Endometrium (tissue), 2 donors: ENCODE results near the gene PHLDA3.
"Not testable (repeated sequence)": the region's sequence is repeated elsewhere in the genome, so short reads cannot be mapped to it uniquely, and the experiment has no call there.

Source experiments
- FAIRE-seq: peaks from 2 replicates; lab custom pipeline; 2012; peaks lifted over from hg19 to GRCh38; lab: Jason Lieb, UNC
- donor health status: control.
- donor health status: control.

Gene PHLDA3

GRCh38 chr1:201503397-201504176, 34.6 kb upstream of the PHLDA3 start:
- no peak for FAIRE-seq

DNA sequence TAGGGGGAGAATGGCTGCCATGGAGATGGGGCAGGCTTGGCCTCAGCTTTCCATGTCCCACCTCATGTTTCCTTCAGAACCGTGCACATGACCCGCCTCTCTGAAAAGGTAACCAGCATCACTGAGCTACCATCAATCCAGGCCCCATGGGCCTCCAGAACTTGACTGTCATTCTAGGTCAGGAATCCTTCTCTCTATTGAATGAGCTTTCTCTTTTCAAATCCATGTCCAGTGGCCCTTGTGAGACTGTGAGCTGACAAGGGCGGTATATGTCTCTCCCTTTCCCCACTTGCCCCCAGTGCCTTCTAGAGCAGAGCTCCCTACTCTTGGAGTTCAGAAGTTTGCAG, 33.5 kb upstream of the PHLDA3 start:
- no peak for FAIRE-seq

DNA sequence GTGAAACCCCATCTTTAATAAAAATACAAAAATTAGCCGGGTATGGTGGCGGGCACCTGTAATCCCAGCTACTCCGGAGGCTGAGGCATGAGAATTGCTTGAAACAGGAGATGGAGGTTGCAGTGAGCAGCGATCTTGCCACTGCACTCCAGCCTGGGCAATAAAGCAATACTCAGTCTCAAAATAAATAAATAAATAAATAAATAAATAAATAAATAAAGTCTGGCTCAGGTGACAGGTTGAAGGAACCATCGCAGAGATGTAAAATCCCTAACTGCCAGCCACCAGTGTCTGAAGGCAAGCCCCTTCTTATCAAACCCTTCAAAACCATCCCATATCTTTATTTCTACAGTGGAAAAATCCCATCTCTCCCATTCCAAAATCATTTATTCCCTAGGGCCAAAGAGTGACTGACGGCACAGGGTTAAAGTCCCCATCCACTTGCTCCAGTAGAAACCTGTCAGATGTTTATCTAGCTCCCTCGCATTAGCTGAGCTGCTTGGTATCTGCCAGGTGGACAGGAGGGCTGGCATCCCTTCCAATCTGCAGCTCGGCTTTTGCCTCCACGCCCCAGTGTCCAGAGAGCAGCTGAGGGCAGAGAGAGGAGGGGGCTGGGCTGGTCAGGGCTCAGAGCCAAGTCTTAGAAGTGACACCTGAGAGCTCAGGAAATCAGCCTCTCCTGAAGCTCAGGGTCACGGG, 33.0 kb upstream of the PHLDA3 start:
- no peak for FAIRE-seq

DNA sequence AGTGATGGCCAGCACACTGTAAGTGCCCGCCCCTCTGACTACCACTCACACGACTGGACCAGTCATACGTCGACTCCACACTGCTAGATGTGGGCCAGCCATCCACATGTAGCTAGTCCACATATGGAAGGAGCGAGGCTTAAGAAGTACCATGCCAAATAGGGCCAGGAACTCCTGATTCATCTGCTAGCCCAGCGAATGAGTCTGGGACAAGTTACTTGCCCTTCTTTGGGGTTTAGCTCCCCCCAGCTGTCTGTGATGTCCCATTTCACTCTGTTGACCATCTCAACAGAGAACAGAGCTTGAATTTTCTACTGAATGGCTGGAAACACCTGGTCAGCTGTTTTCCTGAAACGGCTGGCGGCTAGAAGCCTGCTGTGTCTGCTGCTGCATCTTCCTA, 32.2 kb upstream of the PHLDA3 start:
- no peak for FAIRE-seq

- FAIRE-seq, result no peak
These were observed 31.7 kb upstream of the PHLDA3 start for GRCh38 chr1:201500670-201501120.

DNA sequence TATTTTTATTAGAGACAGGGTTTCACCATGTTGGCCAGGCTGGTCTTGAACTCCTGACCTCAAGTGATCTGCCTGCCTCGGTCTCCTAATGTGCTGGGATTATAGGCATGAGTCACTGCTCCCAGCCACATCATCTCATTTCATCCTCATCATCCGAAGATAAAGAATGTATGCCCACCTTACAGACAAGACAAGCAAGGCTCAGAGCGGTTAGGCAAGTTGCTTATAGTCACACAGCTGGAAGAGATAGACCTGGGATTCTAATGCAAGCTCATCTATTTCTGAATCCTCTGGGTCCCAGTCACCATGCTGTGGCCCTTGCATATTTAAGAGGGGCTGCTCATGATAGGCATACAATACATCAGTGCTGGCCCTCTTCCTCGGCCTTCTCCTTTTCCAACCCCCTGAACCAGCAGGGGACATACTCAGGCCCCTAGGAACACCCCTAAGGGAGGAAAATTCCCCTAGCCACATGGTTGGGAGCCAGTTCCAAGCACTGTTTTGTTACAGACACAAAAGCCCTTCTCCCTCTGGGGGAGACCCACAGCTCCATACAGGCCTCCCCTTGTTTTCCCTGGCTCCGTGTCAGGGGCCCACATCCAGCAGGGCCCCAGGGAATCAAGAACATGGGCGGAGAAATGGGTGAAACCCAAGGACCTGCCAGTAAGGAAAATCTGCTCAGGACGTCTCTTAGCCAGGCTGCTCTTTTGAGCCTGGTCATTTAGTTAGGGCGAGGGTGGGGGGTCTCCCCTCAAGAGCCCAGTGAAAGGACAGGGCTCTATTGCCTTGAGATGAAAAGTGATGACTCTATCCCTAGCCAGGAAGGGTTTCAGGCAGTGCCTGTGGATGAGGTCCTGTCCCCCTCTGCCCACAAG, 31.0 kb upstream of the PHLDA3 start:
- FAIRE-seq, result no peak

GRCh38 chr1:201499191-201499590, 30.2 kb upstream of the PHLDA3 start:
- no peak for FAIRE-seq

DNA sequence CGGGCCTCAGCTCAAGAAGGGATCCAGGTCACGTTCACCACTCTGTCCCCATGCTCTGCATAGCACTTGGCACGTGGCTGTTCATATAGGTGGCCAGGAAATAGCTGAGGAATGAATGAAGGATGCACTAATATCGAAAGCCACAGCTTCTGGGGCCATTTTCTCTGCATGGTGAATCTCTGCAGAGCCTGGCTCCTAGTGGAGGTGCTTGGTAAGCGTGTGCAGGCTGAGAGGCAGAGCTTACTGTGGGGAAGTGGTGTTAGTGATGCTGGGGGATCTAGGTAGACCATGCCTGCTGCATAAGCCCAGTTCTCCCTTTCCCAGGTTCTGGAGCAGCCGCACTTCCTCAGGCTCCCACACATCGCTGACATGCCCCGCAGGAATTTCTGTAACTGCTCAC, 29.6 kb upstream of the PHLDA3 start:
- FAIRE-seq, result no peak

- FAIRE-seq, result no peak
These were observed 29.0 kb upstream of the PHLDA3 start for GRCh38 chr1:201497935-201498509.

DNA sequence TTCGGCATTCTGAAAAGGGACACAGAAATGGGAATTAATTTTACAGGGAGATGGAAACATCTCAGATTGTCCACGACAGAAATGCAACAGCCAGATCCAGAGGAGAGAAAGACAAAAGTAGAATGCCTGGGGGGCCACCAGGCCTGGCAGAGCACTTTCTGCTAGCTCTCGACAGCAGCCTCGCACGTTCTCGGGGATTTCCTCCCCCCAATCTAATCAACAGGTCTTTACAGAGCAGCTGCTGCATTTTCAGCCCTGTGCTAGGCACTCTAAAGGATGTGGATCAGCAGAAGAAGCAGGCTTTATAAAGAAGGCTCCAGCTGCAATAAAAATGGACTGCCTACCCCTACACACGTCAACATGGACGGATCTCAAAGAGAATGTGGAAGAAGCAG, 27.3 kb upstream of the PHLDA3 start:
- no peak for FAIRE-seq

DNA sequence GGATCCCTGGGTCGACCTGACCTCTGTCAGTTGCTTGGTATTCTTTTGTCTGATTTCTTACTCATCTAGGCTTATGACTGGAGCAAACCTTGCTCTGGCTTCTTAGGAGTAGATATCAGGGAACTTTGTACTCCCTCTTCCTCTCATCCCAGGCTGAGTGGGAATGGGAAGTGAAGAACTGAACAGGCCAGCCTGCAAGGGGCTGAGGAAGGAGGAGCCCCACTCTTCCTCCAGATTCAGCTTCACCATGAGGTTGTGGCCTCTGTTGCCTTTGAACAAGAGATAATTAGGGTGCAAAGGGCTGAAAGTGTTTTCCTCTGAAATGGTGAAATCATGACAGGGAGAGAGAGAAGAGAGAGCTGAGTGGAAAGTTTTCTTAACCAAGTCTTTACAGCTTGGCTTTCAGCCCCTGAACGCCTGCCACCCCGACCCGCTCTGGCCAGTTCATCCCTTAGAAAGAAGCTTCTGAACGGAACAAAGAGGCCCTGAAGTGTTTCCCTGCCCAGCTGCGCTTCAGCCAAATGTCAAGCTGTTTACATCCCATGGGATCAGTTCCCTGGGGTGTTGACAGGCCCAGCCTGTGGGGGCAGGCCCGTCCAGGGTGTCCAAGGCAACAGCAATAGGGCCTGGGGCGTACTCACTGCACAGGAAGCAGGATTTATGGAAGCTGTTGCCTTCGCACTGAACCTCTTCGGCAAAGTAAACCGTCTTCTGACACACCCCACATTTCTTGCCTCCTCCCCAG, 26.7 kb upstream of the PHLDA3 start:
- FAIRE-seq, result no peak

DNA sequence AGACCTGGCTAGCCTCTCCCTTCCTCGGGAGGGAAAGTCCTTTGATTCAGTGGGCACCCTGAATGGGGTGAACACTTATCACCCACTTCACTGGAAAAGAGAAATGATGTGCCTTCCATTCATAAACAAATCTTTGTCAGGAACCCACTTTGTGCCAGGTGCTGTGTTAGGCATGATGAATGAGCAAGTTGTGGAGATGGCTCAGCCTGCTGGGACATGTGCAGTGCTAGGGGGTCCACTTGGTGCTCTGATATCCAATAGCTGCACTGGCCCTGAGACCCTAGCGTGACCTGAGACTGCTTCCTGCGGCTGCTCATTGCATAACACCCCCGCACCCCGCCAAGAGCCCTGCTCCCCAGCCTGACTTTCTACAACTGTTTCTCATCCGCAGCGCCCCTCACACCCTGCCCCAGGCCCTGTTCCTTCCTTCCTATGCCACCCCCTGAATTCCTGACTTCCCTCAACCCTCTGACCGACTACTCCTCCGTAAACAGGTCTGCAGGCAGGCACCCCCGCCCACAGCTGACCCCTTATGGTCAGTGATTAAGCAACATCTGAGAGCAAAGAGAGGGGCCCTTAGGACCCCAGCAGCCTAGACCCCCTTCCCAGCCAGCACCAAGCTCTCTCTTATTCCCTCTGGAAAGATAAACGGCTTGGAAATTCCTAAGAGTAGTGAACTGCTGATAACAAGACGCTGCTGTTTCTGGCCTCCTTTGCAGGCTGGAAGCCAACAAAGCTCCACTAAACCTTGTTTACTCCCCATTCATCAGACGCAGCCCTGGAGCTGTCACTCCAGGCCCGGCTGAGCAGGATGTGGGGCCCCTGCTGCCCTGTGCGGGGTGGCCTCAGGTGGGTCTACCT, 25.0 kb upstream of the PHLDA3 start:
- FAIRE-seq, result no peak

DNA sequence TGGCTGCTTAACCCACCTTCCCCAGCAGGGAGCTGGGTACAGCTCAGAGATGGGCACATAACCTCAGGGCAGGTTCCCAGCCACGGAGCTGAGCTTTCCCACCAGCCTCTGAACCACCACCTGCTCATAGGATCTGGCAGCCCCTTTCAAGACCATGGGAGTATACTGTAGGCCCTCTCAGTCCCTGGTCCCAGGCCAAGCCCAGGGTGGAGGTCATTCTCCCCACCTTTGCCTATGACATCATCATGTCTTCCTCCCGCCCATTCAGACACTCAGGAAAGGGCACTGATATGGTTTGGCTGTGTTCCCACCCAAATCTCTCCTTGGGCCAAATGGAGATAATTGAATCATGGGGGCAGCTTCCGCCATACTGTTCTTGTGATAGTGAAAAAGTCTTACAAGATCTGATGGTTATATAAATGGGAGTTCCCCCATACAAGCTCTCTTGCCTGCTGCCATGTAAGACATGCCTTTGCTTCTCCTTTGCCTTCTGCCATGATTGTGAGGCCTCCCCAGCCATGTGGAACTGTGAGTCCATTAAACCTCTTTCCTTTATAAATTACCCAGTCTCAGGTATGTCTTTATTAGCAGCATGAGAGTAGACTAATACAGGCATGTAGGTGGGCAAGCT, 24.2 kb upstream of the PHLDA3 start:
- FAIRE-seq, result not testable (repeated sequence)

DNA sequence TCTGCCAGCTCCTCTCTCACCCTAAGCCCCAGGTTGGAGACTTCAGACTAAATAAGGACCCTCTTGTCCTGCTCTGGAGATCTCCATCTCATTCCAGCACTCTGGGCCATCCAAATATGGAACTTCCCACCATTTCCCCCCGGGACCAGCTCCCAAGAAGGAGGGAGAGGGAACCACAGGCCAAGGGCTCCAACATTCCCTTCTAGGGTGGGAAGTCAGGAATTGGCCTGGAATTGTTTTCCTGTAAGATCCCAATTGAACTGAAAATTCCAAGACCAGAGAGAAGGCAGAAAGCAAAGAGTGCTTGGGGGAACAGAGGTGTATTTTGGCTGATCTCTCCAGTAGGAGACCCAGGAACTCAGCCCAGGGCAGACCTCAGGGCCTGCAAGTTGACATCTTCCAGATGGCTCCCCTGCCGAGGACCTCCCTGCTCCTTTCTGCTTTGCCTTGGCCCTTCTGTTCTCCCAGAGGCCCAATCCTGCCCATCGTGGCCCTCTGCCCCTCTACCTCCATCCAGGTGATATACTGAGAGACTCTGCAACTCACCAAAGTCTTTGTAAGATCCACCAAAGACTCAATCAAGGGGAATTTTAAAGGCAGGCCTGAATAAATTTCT, 23.0 kb upstream of the PHLDA3 start:
- FAIRE-seq, result no peak

DNA sequence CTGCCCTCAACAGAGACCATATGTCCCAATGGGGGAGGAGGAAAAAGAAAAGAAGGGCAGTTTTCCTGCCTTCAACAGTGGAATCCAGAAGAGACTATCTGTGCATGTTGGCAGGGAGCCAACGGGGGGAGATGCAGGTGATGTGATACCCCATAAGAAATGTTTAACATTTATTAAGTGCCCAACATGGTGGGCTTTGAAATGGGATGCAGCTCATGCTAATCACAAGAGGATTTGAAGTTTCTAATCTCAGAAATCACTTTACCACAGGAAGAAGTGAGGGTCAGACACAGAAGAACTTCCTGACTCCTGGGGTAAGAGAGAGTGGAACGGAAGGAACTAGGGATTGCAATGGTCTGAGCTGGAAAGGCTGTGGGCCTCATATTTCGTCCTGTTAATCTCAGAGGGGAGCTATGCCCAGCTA, 21.7 kb upstream of the PHLDA3 start:
- FAIRE-seq, result no peak

DNA sequence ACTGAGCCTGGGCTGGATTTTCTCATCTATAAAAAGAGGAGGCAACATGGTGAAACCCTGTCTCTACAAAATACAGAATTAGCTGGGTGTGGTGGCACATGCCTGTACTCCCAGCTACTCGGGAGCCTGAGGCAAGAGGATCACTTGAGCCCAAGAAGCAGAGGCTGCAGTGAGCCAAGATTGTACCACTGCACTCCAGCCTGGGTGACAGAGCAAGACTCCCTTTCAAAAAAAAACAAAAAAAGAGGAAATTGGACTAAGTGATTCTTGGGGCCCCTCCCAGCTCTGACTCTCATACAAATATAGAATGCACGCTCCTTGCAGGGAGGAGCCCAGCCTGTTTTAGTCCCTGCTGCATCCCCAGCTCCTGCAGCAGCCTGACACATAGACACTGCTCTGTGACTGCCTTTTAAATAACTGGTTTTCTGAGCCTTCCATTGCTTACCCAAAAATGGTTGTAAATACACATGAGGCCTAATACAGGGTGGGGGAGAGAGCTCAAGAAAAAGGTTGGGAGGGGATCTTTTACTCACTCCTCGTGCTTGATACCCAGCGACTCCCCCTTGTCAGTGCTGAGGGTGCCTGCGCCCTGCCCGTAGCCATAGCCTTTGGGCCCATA, 20.8 kb upstream of the PHLDA3 start:
- no peak for FAIRE-seq

DNA sequence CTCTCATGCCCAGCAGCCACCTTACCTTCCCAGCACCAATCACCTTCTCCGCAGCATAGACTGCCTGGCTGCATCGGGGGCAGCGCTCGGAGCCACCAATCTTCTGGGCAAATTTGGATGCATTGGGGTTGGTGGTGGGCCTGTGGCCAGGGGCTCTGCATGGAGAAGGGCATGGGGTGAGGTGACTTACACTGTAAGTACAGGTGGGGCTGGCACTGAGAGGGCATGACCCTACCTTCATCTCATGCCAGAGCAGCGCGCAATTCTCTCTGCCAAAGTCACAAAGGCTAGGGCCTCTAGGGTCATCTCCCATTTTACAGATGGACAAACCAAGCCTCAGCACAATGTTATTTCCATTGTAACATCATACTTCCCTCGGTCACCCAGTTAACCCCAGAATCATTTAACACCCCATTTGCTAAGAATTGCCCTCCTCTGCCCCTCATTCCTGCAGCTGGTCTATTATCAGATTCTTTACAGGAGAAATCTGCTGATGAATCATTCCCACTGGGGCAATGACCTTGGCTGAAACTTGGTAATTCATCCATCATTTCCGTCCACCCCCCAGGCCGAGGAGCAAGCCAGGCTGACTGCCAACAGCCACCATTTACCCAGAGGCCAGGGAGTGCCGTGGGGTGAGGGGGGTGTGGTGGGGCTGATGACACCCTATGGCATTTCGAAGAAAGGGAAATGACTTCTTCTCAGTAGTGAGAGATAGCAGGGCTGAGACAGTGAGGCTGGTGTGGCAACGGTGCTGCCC, 20.0 kb upstream of the PHLDA3 start:
- FAIRE-seq, result no peak

DNA sequence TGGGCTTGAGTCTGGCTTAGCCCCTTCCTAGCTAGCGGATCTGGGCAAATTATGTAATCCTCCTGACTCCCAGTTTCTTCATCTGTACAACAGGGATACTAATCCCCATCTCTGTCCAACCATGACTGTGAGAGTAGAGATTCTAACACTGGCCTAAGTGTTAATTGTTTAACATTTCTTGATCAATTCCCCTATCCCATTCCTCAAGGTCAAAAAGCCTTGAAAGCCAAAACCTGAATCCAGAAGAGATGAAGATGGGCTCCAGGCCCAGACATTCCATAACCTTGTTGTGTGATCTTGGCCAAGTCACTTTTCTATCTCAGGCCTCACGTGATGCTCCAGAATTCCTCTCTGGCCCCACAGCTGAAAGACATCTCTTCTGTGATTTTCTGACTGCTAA, 18.8 kb upstream of the PHLDA3 start:
- FAIRE-seq, result no peak

DNA sequence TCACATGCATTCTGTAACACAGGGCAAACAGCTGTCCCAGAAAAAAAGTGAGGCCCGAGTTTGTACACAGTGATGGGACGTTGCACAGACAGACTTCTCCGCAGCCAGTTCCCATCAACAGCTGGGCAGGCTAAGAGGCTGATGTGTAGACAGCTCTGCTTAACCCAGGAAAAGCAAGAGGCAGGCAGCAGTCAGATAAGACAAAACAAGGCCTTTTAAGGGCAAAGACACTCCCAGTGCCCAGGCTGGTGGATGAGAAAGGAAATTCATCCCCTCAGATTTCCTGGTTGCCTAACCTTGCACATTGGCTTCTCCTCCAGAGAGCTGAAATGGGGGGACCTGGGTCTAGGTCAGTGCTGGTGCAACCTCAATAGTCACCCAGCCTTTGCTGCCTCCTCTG, 17.2 kb upstream of the PHLDA3 start:
- no peak for FAIRE-seq
